ENCODE data around the gene CD86. TPM values are rescaled to one million over a fixed set of nuclear protein-coding genes. Genes with fewer than 3 reads are reported as not detected.
A peak's percentile ranks its signal among the peaks of the same experiment; 100 is the strongest.

CD86 gene
- total and polyA plus RNA-seq, 7 donors = 3.0 to 18.5 (median 5.5) TPM

GRCh38 chr3:122074621-122075265 is 19.6 kb downstream of the CD86 start:
- no peaks in the 10 kb centered on the region for H3K4me1 ChIP-seq
- intact Hi-C loops (cut with DNase I) = no loop called here
- H3K9me3 ChIP-seq = no peaks in the 10 kb centered on the region
- no peaks in the 10 kb centered on the region for H3K36me3 ChIP-seq
- peak; percentile 70 for DNase-seq
- WGBS, 2 donors = 70 to 82% methylated on average over 6 of the region's 6 CpGs
- H3K27me3 ChIP-seq = no peaks in the 10 kb centered on the region
- TF ChIP-seq POLR2AphosphoS5 (IDR thresholded peaks at IDR 0.05) (no peak), POLR2A (IDR thresholded peaks at IDR 0.05) (no peak), CTCF (IDR thresholded peaks at IDR 0.05) (no peak), EP300 (IDR thresholded peaks at IDR 0.05) (no peak)
- no peak overlapping the region for H3K27ac ChIP-seq
- no peak overlapping the region for H3K4me3 ChIP-seq

GRCh38 chr3:122076491-122077292 is 21.5 kb downstream of the CD86 start:
- H3K27me3 ChIP-seq = no peaks in the 10 kb centered on the region
- H3K27ac ChIP-seq = no peak overlapping the region
- no peaks in the 10 kb centered on the region for H3K4me1 ChIP-seq
- TF ChIP-seq POLR2A (IDR thresholded peaks at IDR 0.05) (no peak), EP300 (IDR thresholded peaks at IDR 0.05) (no peak), POLR2AphosphoS5 (IDR thresholded peaks at IDR 0.05) (no peak), CTCF (IDR thresholded peaks at IDR 0.05) (no peak)
- DNase-seq = no peak
- WGBS, 2 donors = 61 to 76% methylated on average over 4 of the region's 4 CpGs
- H3K4me3 ChIP-seq = no peak overlapping the region
- no peaks in the 10 kb centered on the region for H3K9me3 ChIP-seq
- intact Hi-C loops (cut with DNase I) = no loop called here
- no peaks in the 10 kb centered on the region for H3K36me3 ChIP-seq

- TF ChIP-seq CTCF (IDR thresholded peaks at IDR 0.05) (no peak), EP300 (IDR thresholded peaks at IDR 0.05) (no peak), POLR2A (IDR thresholded peaks at IDR 0.05) (no peak), POLR2AphosphoS5 (IDR thresholded peaks at IDR 0.05) (no peak)
- Histone ChIP-seq H3K9me3 (no peaks in the 10 kb centered on the region), H3K4me3 (no peak overlapping the region), H3K36me3 (no peaks in the 10 kb centered on the region), H3K4me1 (no peaks in the 10 kb centered on the region), H3K27me3 (no peaks in the 10 kb centered on the region), H3K27ac (no peak overlapping the region)
- 51 to 60% methylated on average over 9 of the region's 9 CpGs for WGBS, 2 donors
- no peak for DNase-seq
- intact Hi-C loops (cut with DNase I) = no loop called here
Observed at GRCh38 chr3:122077293-122078234, 22.4 kb downstream of the CD86 start.

GRCh38 chr3:122078235-122078935 is 23.2 kb downstream of the CD86 start:
- no peaks in the 10 kb centered on the region for H3K27me3 ChIP-seq
- H3K4me3 ChIP-seq = no peak overlapping the region
- intact Hi-C loops (cut with DNase I) = no loop called here
- H3K27ac ChIP-seq = no peak overlapping the region
- TF ChIP-seq EP300 (IDR thresholded peaks at IDR 0.05) (no peak), POLR2AphosphoS5 (IDR thresholded peaks at IDR 0.05) (no peak), POLR2A (IDR thresholded peaks at IDR 0.05) (no peak), CTCF (IDR thresholded peaks at IDR 0.05) (no peak)
- no peak for DNase-seq
- H3K4me1 ChIP-seq = no peaks in the 10 kb centered on the region
- H3K9me3 ChIP-seq = no peaks in the 10 kb centered on the region
- 59 to 79% methylated on average over 8 of the region's 8 CpGs for WGBS, 2 donors
- no peaks in the 10 kb centered on the region for H3K36me3 ChIP-seq

Measured in sigmoid colon (tissue), 7 donors.